HAP-1 (cell line): ENCODE results near the gene DLL3.
A peak's percentile ranks its signal among the peaks of the same experiment; 100 is the strongest.

Experiments
- DNase-seq, 2 experiments: peaks; one replicate each; pipeline ENCODE4 v3.0.0-alpha.2; 2016 to 2020; ENCODE audit warnings: low spot score in 2 of 2
- H3K27me3 ChIP-seq: fragments of 250-450 bp; sonication (Bioruptor Pico); 2 replicates; pipeline ENCODE4 v1.5.1; 2020; ENCODE audit warnings: low read depth, mild to moderate bottlenecking, moderate library complexity
- H3K36me3 ChIP-seq: fragments of 250-450 bp; sonication (Bioruptor Pico); replicated peaks from 2 replicates; pipeline ENCODE4 v1.5.1; 2020; ENCODE audit warnings: mild to moderate bottlenecking
- H3K4me1 ChIP-seq: fragments of 250-450 bp; sonication (Bioruptor Pico); 2 replicates; pipeline ENCODE4 v1.5.1; 2020; ENCODE audit warnings: mild to moderate bottlenecking
- H3K4me3 ChIP-seq: fragments of 250-450 bp; sonication (Bioruptor Pico); 2 replicates; pipeline ENCODE4 v1.5.1; 2020; ENCODE audit warnings: mild to moderate bottlenecking, moderate library complexity
- H3K9me3 ChIP-seq: fragments of 250-450 bp; sonication (Bioruptor Pico); 2 replicates; pipeline ENCODE4 v1.5.1; 2020; ENCODE audit warnings: mild to moderate bottlenecking, moderate library complexity
- in situ Hi-C: fragments of 300-500 bp; cut with MboI; formaldehyde crosslinking; loops from 3 replicates; pipeline ENCODE4 v1.14.3; 2020; ENCODE audit warnings: low sequenced_read_pairs, inconsistent platforms, mixed read lengths

DLL3 gene

DNA sequence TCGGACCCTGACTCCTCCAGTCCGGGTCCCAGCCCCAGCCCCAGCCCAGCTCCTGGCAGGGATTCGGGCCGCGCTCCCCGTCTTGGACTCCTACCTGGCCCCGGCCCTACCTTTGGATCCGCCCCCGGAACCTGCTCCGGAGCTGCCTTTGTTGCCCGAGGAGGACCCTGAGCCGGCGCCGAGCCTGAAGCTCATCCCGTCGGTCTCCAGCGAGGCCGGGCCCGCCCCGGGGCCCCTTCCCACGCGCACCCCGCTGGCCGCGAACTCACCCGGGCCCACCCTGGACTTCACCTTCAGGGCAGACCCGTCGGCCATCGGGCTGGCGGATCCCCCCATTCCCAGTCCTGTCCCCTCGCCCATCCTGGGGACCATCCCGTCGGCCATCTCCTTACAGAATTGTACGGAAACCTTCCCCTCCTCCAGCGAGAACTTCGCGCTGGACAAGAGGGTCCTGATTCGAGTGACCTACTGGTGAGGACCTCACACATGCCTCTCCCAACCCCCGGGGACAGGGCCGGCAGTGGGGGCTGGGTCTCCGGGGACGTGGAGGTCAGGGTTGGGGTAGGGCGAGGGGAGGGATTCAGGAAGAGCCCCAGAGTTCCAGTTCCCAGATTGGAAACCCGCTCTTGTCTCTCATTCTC, 16.9 kb downstream of the DLL3 start:
- no peak for DNase-seq
- Histone ChIP-seq H3K36me3 (no peaks in the 10 kb centered on the region), H3K9me3 (no peaks in the 10 kb centered on the region), H3K27me3 (no peaks in the 10 kb centered on the region), H3K4me3 (no peak overlapping the region), H3K4me1 (peaks cover 16% of the 10 kb centered on the region)
- in situ Hi-C loops: no loop called here

DNA sequence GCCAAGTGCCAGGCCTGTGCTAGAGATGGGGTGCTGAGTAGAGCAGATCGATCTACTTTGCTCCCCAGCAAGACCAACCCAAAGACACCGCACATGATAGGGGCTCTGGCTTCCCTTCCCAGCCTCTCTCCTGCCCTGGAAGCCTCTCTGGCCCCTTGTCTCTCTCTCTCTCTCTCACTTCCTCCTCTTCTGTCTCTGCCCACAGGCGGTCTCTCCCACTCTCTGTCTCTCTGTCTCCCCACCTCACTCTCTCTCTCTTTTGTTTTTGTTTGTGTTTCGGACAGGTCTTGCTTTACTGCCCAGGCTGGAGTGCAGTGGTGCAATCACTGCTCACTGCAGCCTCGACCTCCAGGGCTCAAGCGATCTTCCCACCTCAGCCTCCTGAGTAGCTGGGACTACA, 17.5 kb downstream of the DLL3 start:
- H3K4me1 ChIP-seq: peaks cover 16% of the 10 kb centered on the region
- no peaks in the 10 kb centered on the region for H3K27me3 ChIP-seq
- DNase-seq: no peak
- no peak overlapping the region for H3K4me3 ChIP-seq
- H3K9me3 ChIP-seq: no peaks in the 10 kb centered on the region
- in situ Hi-C loops: no loop called here
- no peaks in the 10 kb centered on the region for H3K36me3 ChIP-seq

GRCh38 chr19:39517432-39517831, 18.7 kb downstream of the DLL3 start:
- no peaks in the 10 kb centered on the region for H3K9me3 ChIP-seq
- in situ Hi-C loops: no loop called here
- no peaks in the 10 kb centered on the region for H3K27me3 ChIP-seq
- DNase-seq: no peak
- no peak overlapping the region for H3K4me3 ChIP-seq
- no peaks in the 10 kb centered on the region for H3K36me3 ChIP-seq
- peaks cover 16% of the 10 kb centered on the region for H3K4me1 ChIP-seq

GRCh38 chr19:39518458-39518857, 19.7 kb downstream of the DLL3 start:
- Histone ChIP-seq H3K36me3 (no peaks in the 10 kb centered on the region), H3K27me3 (no peaks in the 10 kb centered on the region), H3K4me1 (peaks cover 16% of the 10 kb centered on the region), H3K4me3 (no peak overlapping the region), H3K9me3 (no peaks in the 10 kb centered on the region)
- in situ Hi-C loops: no loop called here
- DNase-seq: no peak

DNA sequence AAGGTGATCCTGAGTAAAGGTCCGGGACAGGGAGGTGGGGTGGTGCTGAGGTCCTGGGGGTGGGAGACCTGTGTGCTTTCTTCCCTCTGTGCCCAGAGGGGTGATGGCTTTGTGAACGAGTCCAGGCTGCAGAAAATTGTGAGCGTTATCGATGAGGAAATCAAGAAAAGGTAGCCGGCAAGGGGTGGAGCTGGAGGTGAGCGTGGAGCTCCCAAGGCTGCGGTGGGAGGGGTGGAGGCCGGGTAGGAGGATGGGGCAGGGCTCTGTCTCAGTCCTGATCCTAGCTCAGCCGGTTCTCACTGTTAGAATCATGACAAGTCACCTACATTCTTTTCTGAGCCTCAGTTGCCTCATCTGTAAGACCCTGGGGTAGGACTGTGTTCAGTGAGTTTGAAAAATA, 20.2 kb downstream of the DLL3 start:
- H3K4me3 ChIP-seq: no peak overlapping the region
- in situ Hi-C loops: no loop called here
- H3K9me3 ChIP-seq: no peaks in the 10 kb centered on the region
- no peak for DNase-seq
- peaks cover 16% of the 10 kb centered on the region for H3K4me1 ChIP-seq
- no peaks in the 10 kb centered on the region for H3K27me3 ChIP-seq
- H3K36me3 ChIP-seq: no peaks in the 10 kb centered on the region

DNA sequence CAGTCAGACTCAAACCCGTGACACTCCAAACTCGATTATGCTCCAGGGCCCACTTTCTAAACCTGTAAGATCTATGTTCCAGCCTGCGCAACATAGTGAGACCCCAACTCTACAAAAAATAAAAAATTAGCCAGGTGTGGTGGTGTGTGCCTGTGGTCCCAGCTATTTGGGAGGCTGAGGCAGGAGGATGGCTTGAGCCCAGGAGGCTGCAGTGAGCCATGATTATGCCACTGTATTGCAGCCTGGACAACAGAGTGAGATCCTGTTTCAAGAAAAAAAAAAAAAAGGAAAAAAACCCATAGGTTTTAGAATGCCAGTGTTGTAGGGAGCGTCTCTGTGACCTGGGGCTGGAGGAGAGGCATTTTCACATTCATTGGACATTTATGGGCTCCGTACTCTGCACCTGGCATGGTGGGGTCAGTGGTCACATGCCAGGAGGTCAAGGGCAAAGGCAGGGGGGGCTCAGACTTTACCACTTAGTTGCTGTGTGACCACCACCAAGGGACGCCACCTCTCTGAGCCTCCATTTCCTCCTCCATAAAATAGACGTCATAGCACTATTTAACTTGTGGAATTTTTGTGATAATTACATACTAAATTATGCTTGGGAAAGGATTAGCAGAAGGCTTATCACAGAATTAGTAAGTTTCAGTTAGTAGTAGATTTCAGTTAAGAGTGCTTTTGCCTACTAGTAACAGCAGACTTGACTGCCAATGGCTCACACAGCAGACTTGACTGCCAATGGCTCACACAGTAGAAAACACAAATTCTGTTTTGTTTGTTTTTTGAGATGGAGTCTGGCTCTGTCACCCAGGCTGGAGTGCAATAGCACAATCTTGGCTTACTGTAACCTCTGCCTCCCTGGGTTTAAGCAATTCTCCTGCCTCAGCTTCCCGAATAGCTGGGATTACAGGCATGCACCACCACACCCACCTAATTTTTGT, 22.1 kb downstream of the DLL3 start:
- in situ Hi-C loops: no loop called here

GRCh38 chr19:39524495-39524894, 25.7 kb downstream of the DLL3 start:
- Histone ChIP-seq H3K9me3 (no peaks in the 10 kb centered on the region), H3K4me3 (no peak overlapping the region), H3K4me1 (peaks cover 16% of the 10 kb centered on the region), H3K27me3 (no peaks in the 10 kb centered on the region), H3K36me3 (no peaks in the 10 kb centered on the region)
- DNase-seq: no peak
- in situ Hi-C loops: no loop called here

More for the DNA sequence above, 22.1 kb downstream of the DLL3 start:
- H3K27me3 ChIP-seq: no peaks in the 10 kb centered on the region
- no peak for DNase-seq
- no peaks in the 10 kb centered on the region for H3K9me3 ChIP-seq
- H3K4me3 ChIP-seq: no peak overlapping the region
- no peaks in the 10 kb centered on the region for H3K36me3 ChIP-seq
- peaks cover 16% of the 10 kb centered on the region for H3K4me1 ChIP-seq

DNA sequence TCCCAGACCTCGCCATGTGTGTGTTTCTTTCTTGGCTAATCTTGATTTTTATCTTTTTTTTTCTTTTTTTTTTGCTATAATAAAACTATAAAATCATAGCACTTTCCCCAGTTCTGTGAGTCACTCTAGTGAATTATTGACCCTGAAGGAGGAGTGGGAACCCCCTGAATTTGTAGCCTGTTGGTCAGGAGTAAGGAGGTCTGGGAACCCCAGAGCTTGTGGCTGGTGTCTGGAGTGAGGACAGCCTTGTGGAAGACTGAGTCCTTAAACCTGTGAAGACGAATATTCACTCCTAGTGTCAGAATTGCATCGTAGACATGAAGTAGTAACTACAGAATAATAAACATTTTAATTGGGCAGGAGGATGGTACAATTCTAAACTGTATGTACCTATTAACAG, 26.5 kb downstream of the DLL3 start:
- H3K36me3 ChIP-seq: no peaks in the 10 kb centered on the region
- H3K27me3 ChIP-seq: no peaks in the 10 kb centered on the region
- H3K4me3 ChIP-seq: no peak overlapping the region
- peaks cover 13% of the 10 kb centered on the region for H3K4me1 ChIP-seq
- in situ Hi-C loops: no loop called here
- DNase-seq: no peak
- H3K9me3 ChIP-seq: no peaks in the 10 kb centered on the region

DNA sequence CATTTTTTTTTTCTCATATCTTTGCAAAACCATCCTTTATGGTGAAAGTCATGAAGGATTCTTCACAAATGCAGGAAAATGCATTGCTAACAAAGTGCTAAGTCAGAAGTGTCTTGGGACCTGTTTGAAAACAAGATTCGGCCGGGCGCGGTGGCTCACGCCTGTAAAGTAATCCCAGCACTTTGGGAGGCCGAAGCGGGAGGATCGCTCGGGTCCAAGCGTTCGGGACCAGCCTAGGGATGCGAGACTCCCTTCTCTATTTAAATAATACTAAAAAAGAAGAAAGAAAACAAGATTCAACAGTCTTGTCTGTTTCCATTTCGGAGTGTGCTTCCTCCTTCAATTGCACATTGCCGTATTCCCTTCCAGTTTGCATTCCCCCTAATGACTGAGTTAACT, 33.1 kb downstream of the DLL3 start:
- Histone ChIP-seq H3K36me3 (no peaks in the 10 kb centered on the region), H3K9me3 (no peaks in the 10 kb centered on the region), H3K4me3 (peak overlapping the region; percentile 87), H3K4me1 (peaks cover 17% of the 10 kb centered on the region), H3K27me3 (no peaks in the 10 kb centered on the region)
- in situ Hi-C loops: loop anchor here (5.0 to 10.0 kb wide), 2 partner anchors 55 to 87 kb away; partner anchors contain the start of gene SUPT5H
- DNase-seq: peak in 1 of 2 experiments; percentile 30

GRCh38 chr19:39532233-39533002, 33.7 kb downstream of the DLL3 start, which contains the start of gene EID2B:
Gene EID2B (minus strand): TSS chr19:39532852. CDS start chr19:39532802, 50 bp downstream.
- H3K4me3 ChIP-seq: peak within 1 kb of the TSS; percentile 87

DNA sequence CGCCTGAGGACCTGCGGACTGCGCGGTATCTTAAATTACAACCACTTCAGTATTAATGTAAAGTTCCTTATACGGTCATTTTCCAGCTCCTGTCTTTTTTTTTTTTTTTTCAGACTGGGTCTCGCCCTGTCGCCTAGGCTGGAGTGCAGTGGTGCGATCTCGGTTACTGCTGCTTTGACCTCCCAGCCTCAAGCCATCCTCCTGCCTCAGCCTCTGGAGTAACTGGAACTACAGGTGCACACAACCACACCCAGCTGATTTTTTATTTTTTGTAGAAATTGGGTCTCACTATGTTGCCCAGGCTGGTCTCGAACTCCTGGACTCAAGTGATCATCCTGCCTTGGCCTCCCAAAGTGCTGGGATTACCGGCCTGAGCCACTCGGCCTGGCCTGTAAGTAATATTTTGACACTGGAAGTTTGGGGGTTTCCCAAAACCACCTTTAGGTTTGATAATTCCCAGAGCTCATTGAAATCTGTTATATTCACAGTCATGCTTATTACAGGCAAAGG, 34.3 kb downstream of the DLL3 start:
- no peak for DNase-seq
- in situ Hi-C loops: loop anchor here (5.0 to 10.0 kb wide), 2 partner anchors 56 to 88 kb away; partner anchors contain the start of gene SUPT5H
- no peaks in the 10 kb centered on the region for H3K36me3 ChIP-seq
- H3K4me1 ChIP-seq: peaks cover 10% of the 10 kb centered on the region
- H3K27me3 ChIP-seq: no peaks in the 10 kb centered on the region
- H3K4me3 ChIP-seq: peak overlapping the region; percentile 87
- H3K9me3 ChIP-seq: no peaks in the 10 kb centered on the region

More at GRCh38 chr19:39532233-39533002, 33.7 kb downstream of the DLL3 start, which contains the start of gene EID2B:
- H3K36me3 ChIP-seq: no peaks in the 10 kb centered on the region
- DNase-seq: peak; percentile 95
- in situ Hi-C loops: loop anchor here (5.0 to 10.0 kb wide), 2 partner anchors 55 to 88 kb away; partner anchors contain the start of gene SUPT5H
- H3K27me3 ChIP-seq: no peaks in the 10 kb centered on the region
- H3K4me1 ChIP-seq: peaks cover 14% of the 10 kb centered on the region
- no peaks in the 10 kb centered on the region for H3K9me3 ChIP-seq

DNA sequence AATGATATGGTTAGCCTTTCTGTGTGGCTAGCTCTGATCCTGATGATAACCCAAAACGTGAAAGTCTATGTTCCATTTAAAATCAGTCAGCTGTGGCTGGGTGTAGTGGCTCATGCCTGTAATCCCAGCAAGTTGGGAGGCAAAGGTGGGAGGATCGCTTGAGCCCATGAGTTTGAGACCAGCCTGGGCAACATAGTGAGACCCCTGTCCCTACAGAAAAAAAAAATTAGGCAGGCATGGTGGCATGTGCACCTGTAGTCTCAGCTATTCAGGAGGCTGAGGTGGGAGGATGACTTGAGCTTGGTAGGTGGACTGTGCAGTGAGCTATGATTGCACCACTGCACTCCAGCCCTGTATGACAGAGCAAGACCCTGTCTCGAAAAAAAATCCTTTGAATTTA, 35.0 kb downstream of the DLL3 start:
- H3K4me3 ChIP-seq: no peak overlapping the region
- no peaks in the 10 kb centered on the region for H3K36me3 ChIP-seq
- no peaks in the 10 kb centered on the region for H3K9me3 ChIP-seq
- no peak for DNase-seq
- in situ Hi-C loops: loop anchor here (5.0 to 10.0 kb wide), 2 partner anchors 56 to 89 kb away; partner anchors contain the start of gene SUPT5H
- peaks cover 14% of the 10 kb centered on the region for H3K4me1 ChIP-seq
- H3K27me3 ChIP-seq: no peaks in the 10 kb centered on the region

DNA sequence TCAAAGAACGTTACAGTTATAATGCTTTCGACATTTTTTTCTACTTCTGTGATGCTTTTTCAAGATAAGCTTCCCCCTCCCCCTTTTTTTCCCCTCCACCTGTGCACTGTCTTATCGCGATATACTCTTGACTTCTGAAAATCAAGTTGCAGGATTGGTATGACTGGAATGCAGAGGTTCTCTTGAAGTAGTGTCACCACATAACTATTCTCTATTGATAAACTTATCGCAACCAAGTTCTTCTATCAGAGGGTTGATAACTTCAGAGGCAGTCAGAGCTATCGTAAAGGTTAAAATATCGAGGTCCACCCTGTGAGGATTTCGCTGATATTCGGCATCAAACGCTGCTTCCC, 40.4 kb downstream of the DLL3 start:
- Histone ChIP-seq H3K27me3 (no peaks in the 10 kb centered on the region), H3K4me3 (peak overlapping the region; percentile 93), H3K4me1 (peaks cover 23% of the 10 kb centered on the region), H3K9me3 (no peaks in the 10 kb centered on the region), H3K36me3 (no peaks in the 10 kb centered on the region)
- no peak for DNase-seq
- in situ Hi-C loops: loop anchor here (10.0 kb wide), 1 partner anchor 94 kb away; the partner anchor contains the start of gene SUPT5H
